ENCODE measurements around the gene ASIC2. TPM values are rescaled to one million over a fixed set of nuclear protein-coding genes. Genes with fewer than 3 reads are reported as not detected.

Gene ASIC2
- total RNA-seq, 1 experiment from 2014 or later, result 0.74 TPM

- Histone ChIP-seq H2AFZ (ENCODE audit: low read length) (no peak overlapping the region), H3K4ac (ENCODE audit: low read depth, low read length) (no peak overlapping the region), H3K56ac (ENCODE audit: insufficient read length, low read depth, low read length) (no peak overlapping the region), H2BK12ac (ENCODE audit: insufficient read length, low read depth, low read length) (no peak overlapping the region), H3K27ac (ENCODE audit: insufficient read length, low read depth, low read length) (no peak overlapping the region), H3K79me1 (ENCODE audit: insufficient read depth, low read depth, low read length, poor library complexity, severe bottlenecking) (no peaks in the 10 kb centered on the region), H3K4me1 (ENCODE audit: insufficient read depth, low read length) (no peaks in the 10 kb centered on the region; the same call in 1 of the 2 replicates), H3T11ph (ENCODE audit: low read length) (no peak overlapping the region), H3K79me2 (ENCODE audit: insufficient read depth, low read length) (no peaks in the 10 kb centered on the region), H2BK15ac (ENCODE audit: low read depth, low read length) (no peak overlapping the region), H2BK5ac (ENCODE audit: insufficient read length, low read length) (no peak overlapping the region), H4K20me1 (ENCODE audit: control insufficient read depth, insufficient read depth, insufficient read length) (no peaks in the 10 kb centered on the region), H3K23ac (ENCODE audit: insufficient read length, low read depth, low read length) (no peak overlapping the region), H3K14ac (ENCODE audit: insufficient read depth, low read length) (no peak overlapping the region), H4K8ac (replicated peaks; ENCODE audit: insufficient read length, low read depth, low read length) (no peak overlapping the region), H3K9ac (ENCODE audit: extremely low read depth, insufficient read length, low read length) (no peak overlapping the region), H2AK5ac (ENCODE audit: insufficient read length, low read length) (no peak overlapping the region), H3K9me3 (ENCODE audit: control insufficient read depth, low read depth, low read length) (no peaks in the 10 kb centered on the region), H4K91ac (ENCODE audit: insufficient read length, low read depth, low read length) (no peak overlapping the region), H3K4me2 (ENCODE audit: insufficient read depth, insufficient read length, low read length) (no peak overlapping the region), H2BK20ac (ENCODE audit: low read depth, low read length, poor library complexity, severe bottlenecking) (no peak overlapping the region), H4K5ac (ENCODE audit: insufficient read length, low read depth, low read length) (no peak overlapping the region), H3K18ac (ENCODE audit: insufficient read length, low read depth, low read length) (no peak overlapping the region), H3K27me3 (ENCODE audit: insufficient read depth, low read length) (no peaks in the 10 kb centered on the region), H3K23me2 (ENCODE audit: insufficient read length, low read depth, low read length, poor library complexity, severe bottlenecking) (no peaks in the 10 kb centered on the region), H2BK120ac (ENCODE audit: low read depth, low read length, poor library complexity, severe bottlenecking) (no peak overlapping the region)
- no peak for DNase-seq
- Mint-ChIP-seq H3K36me3 (ENCODE audit: insufficient read depth in 1 of 3, low read depth in 3 of 3) (no peaks in the 10 kb centered on the region), H3K27me3 (ENCODE audit: low read depth) (peaks cover 50% of the 10 kb centered on the region), H3K4me1 (peaks cover 28 to 34% of the 10 kb centered on the region in 2 experiments), H3K4me3 (no peak overlapping the region), H3K9me3 (no peaks in the 10 kb centered on the region; a peak in 1 of 5 replicates), H3K27ac (no peak overlapping the region; a peak in 1 of 7 replicates)
- no peak for TF ChIP-seq CTCF (conservative IDR thresholded peaks at IDR 0.05)
Observed at GRCh38 chr17:33137426-33137825, 155.7 kb downstream of the ASIC2 start.

All from H9 (cell line).